Brain pericyte (primary cell): ENCODE measurements around the gene ANO4.

ENCODE experiments used
- DNase-seq: peaks from one replicate; pipeline ENCODE4 v3.0.0-alpha.2; 2012; ENCODE audit warnings: low read depth, low spot score

ANO4 gene

GRCh38 chr12:100942984-100943749, 148.6 kb downstream of the ANO4 start:
- no peak for DNase-seq

DNA sequence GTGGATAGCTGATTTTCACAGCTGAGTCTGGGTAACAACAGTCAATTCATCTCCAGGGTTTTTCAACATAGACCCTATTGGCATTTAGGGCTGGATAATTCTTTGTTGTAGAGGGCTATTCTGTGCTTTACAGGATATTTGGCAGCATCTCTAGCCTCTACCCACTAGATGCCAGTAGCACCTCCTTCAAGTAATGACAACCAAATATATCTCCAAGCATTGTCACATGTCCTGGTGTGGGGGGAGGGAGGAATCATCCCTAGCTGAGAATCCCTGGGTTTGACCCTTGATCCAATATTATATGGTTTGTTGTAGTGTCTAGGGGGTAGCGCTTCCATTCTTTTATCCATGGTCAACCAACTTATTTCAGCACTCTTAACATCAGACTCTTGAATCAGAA, 157.2 kb downstream of the ANO4 start:
- DNase-seq, result no peak

GRCh38 chr12:100953217-100953616, 158.6 kb downstream of the ANO4 start:
- no peak for DNase-seq

- no peak for DNase-seq
These were observed 159.1 kb downstream of the ANO4 start for GRCh38 chr12:100953677-100954076.

GRCh38 chr12:100954118-100954517, 159.5 kb downstream of the ANO4 start:
- DNase-seq, result no peak

- peak; percentile 21 for DNase-seq
These were observed 160.6 kb downstream of the ANO4 start for GRCh38 chr12:100955139-100955538.

DNA sequence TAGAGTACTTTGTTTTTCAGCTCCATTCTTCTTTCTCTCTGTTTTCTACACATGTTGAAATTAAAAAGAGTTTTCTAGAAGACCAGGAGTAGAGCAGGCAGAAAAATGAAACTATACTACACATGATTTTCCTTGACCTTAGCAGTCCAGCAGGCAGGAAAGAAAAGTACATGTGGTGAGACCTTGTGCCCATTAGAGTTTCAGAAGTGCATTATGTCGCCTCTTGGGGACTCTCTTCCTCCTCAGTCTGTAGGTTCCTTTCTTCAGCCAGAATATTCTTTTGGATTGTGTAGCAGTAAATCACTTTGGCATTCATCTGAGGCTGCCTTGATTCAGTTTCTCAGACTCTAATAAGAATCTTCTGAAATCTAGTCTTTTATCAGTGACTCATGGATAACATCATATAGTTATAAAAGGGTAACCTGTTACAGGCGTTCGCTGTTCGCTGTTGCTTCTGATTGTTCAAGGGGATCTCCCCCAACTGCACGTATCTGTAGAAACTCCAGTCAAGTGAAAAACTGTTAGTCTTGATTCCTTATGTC, 161.8 kb downstream of the ANO4 start:
- no peak for DNase-seq

DNA sequence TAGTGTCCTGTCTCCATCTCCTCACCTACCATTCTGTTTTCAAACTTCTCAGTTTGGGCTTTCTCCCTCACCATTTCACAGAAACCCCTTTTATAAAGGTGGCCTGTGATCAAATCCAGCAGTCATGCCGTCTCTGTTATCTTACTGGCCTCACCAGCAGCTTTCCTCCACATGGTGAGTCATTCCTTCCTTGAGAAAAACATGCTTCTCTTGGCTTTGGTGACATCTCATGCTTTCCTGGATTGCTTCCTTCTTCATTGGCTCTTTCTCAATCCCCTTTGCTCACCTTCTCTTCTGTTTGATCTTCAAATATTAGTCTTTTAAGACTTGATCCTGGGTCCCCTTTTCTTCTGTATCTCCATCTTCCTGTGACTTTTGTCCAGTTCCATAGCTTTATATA, 164.9 kb downstream of the ANO4 start:
- no peak for DNase-seq

GRCh38 chr12:100962086-100962712, 167.6 kb downstream of the ANO4 start:
- DNase-seq, result no peak

- DNase-seq, result no peak
These were observed 168.8 kb downstream of the ANO4 start for GRCh38 chr12:100963381-100963780.

DNA sequence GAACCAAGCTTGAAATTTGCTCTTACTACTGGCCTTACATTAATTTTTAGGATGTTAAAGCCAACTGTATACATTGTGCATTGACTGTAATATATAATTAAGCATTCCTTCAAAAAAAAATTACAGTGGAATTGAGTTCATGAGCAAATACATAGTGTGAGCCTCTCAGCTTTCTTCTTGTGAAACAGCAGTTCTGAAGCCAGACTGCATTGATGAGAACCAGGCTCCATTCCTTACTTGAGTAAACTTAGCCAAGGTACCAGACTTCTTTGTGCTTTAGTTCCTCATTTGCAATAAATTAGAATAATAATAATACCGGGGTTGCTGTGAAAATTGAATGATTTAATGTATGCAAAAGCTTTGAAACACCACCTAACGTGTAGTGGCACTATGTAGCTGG, 169.5 kb downstream of the ANO4 start:
- no peak for DNase-seq

DNA sequence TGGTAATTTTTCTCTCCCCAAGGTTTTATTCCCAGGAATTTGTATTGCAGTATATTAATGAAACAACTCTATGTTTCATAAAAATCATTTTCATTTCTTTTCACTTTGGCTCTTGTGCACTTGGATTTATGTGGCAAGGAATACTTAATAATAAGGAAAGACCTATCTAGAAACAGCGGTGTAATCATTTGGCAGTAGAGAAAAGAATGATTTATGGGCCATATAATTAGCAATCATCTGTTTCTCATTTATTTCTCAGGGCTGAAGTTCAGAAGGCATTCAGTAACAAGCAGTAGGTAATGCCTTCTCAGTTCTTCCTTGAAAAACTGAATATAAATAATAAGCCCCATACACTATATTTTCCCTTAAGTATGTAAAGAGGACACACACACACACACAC, 172.6 kb downstream of the ANO4 start:
- no peak for DNase-seq

DNA sequence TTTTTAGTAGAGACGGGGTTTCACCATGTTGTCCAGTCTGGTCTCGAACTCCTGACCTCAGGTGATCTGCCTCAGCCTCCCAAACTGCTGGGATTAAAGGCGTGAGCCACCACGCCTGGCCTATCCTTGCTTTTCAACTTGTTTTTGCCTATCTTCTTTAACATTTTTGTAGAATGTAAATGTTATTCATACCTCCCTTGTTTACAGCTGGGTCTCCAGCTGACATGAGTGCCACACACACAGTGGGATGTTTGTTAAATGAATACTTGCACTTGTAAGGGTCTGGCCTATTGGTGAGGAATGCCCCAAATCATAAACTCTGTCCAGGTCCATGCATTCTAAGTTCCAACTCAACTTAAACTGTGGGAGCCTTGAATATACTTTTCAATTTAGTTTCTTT, 176.3 kb downstream of the ANO4 start:
- no peak for DNase-seq

DNA sequence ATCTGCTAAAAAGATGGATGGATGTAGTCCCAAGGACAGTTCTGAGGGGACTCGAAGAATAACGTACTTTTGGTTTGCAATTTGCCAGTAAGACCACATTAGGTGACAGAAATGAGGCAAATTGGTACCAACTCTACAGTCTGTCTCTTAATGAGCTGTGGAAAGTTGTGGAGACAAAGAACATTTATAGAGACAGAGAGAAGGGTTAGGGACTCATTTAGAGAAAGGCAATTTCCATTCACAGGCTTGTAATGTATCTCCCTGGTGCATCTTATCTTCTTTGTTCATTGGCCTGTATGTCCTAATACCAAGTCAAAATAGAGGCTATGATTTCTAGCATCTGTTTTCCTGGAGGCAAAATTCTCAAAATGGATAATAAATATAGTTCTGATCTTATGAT, 177.5 kb downstream of the ANO4 start:
- no peak for DNase-seq

GRCh38 chr12:100974341-100974740, 179.8 kb downstream of the ANO4 start:
- no peak for DNase-seq

GRCh38 chr12:100974747-100975146, 180.2 kb downstream of the ANO4 start:
- no peak for DNase-seq

DNA sequence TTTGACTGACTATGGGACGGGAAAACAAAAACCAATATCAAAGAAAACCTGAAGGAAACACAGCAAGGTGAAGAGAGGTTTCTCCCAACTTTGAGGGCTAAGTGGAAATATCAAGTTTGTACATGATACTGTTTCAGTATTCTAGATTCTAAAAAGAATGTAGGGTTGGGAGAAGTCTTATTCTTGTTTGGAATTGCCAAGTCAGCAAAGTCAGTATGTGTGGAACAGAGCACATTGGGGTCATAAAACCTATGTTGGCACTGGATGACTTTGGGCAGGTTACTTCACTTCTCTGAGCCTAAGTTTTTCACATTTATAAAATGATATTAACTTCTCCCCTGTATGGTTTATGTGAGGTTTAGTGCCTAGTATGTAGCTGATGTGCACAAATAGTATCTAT, 182.2 kb downstream of the ANO4 start:
- DNase-seq, result no peak

- DNase-seq, result no peak
These were observed 186.3 kb downstream of the ANO4 start for GRCh38 chr12:100980856-100981255.

- no peak for DNase-seq
These were observed 188.1 kb downstream of the ANO4 start for GRCh38 chr12:100982511-100983183.

- DNase-seq, result no peak
These were observed 190.2 kb downstream of the ANO4 start for GRCh38 chr12:100984796-100985195.

- no peak for DNase-seq
These were observed 192.3 kb downstream of the ANO4 start for GRCh38 chr12:100986595-100987547.
